GM12878 (cell line): ENCODE data around the gene SIKE1. TPM values are rescaled to one million over a fixed set of nuclear protein-coding genes. Genes with fewer than 3 reads are reported as not detected.

Experiments used
- ASH2L ChIP-seq: fragments of 300-600, 200-600 bp; sonication (generic); IDR thresholded peaks from 2 replicates; pipeline ENCODE4 v1.6.1; 2017; ENCODE audit warnings: low read depth, mild to moderate bottlenecking, borderline replicate concordance
- BCLAF1 ChIP-seq: fragments of 450-650 bp; IDR thresholded peaks from 2 replicates; pipeline ENCODE4 v1.6.1; 2017; ENCODE audit warnings: antibody characterized with exemption, mild to moderate bottlenecking, moderate library complexity
- CEBPZ ChIP-seq: fragments of 150-350 bp; IDR thresholded peaks from 2 replicates; pipeline ENCODE4 v1.6.1; 2016; ENCODE audit warnings: low read depth, low read length
- CHD4 ChIP-seq: fragments of 200-600 bp; sonication (generic); IDR thresholded peaks from 2 replicates; pipeline ENCODE4 v1.6.1; 2016; ENCODE audit warnings: mild to moderate bottlenecking
- EGR1 ChIP-seq, 2 experiments: IDR thresholded peaks; 1 replicate in 1 of 2; 2 replicates in 1 of 2; pipeline ENCODE4 v1.6.1; 2011 to 2012; ENCODE audit warnings: low read depth in 2 of 2, low read length in 2 of 2, borderline replicate concordance in 1 of 2, mild to moderate bottlenecking in 1 of 2, moderate library complexity in 1 of 2
- EP300 ChIP-seq, 2 experiments: fragments of 150-350 bp in 1 of 2; IDR thresholded peaks; 2 replicates each; pipeline ENCODE4 v1.6.1; 2011 to 2012; ENCODE audit warnings: low read depth in 2 of 2, low read length in 2 of 2, borderline replicate concordance in 1 of 2, improper control_type of control experiment in 1 of 2, inconsistent platforms in 1 of 2; ENCODE audit not compliant: control insufficient read depth in 1 of 2
- ESRRA ChIP-seq: IDR thresholded peaks from 2 replicates; pipeline ENCODE4 v1.6.1; 2012; ENCODE audit warnings: mild to moderate bottlenecking, low read length, improper control_type of control experiment
- HDAC2 ChIP-seq: fragments of 200-600 bp; sonication (generic); IDR thresholded peaks from 2 replicates; pipeline ENCODE4 v1.6.1; 2017
- IKZF1 ChIP-seq: fragments of 450-650 bp; conservative IDR thresholded peaks from 2 replicates; pipeline ENCODE4 v1.6.1; 2017; ENCODE audit warnings: antibody characterized with exemption, mild to moderate bottlenecking
- KDM1A ChIP-seq: fragments of 200-600 bp; sonication (generic); IDR thresholded peaks from 2 replicates; pipeline ENCODE4 v1.6.1; 2016; ENCODE audit warnings: borderline replicate concordance
- NBN ChIP-seq: fragments of 450-650 bp; IDR thresholded peaks from 2 replicates; pipeline ENCODE4 v1.6.1; 2016
- NFYB ChIP-seq: IDR thresholded peaks from 2 replicates; pipeline ENCODE4 v1.6.1; 2011; ENCODE audit warnings: low read depth, mild to moderate bottlenecking, low read length, improper control_type of control experiment, moderate library complexity; ENCODE audit not compliant: insufficient read depth
- POLR2A ChIP-seq: IDR thresholded peaks from 2 replicates; pipeline ENCODE4 v1.6.1; 2011; ENCODE audit warnings: low read depth, mild to moderate bottlenecking, low read length
- RB1 ChIP-seq: fragments of 450-650 bp; formaldehyde crosslinking; IDR thresholded peaks from 2 replicates; pipeline ENCODE4 v1.6.1; 2017; ENCODE audit warnings: mild to moderate bottlenecking, borderline replicate concordance
- SMAD1 ChIP-seq: fragments of 450-650 bp; IDR thresholded peaks from 2 replicates; pipeline ENCODE4 v1.6.1; 2018; ENCODE audit warnings: mild to moderate bottlenecking, low read depth; ENCODE audit not compliant: partially characterized antibody
- SREBF1 ChIP-seq: IDR thresholded peaks from 2 replicates; pipeline ENCODE4 v1.6.1; 2012; ENCODE audit warnings: mild to moderate bottlenecking, low read length
- TCF12 ChIP-seq: IDR thresholded peaks from 2 replicates; pipeline ENCODE4 v1.6.1; 2011; ENCODE audit warnings: low read depth, mild to moderate bottlenecking, low read length
- ZBTB40 ChIP-seq: fragments of 450-650 bp; IDR thresholded peaks from 2 replicates; pipeline ENCODE4 v1.6.1; 2016; ENCODE audit warnings: mild to moderate bottlenecking, moderate library complexity, borderline replicate concordance
- ZNF384 ChIP-seq: IDR thresholded peaks from 2 replicates; pipeline ENCODE4 v1.6.1; 2012; ENCODE audit warnings: low read depth, mild to moderate bottlenecking, low read length, improper control_type of control experiment, borderline replicate concordance
- polyA plus RNA-seq, 11 experiments: library from polyadenylated mRNA; depleted of rRNA in 4 of 11; unstranded in 6 of 11; stranded (reverse) in 5 of 11; fragments of >200 nt; fragmentation: Nextera tagmentation in 4 of 11; fragmentation: Illumina TruSeq in 1 of 11; extraction: Ambion mirVana in 4 of 11; extraction: Trizol in 1 of 11; gene quantifications; 1 replicate in 1 of 11; 2 replicates in 10 of 11; pipeline versions ENCODE4 v1.2.1 to v1.2.3, GENCODE V29; 2011 to 2016; ENCODE audit warnings: inconsistent platforms in 2 of 11, missing spikeins in 2 of 11, low read depth in 1 of 11
- total RNA-seq, 4 experiments: library from RNA; depleted of rRNA in 3 of 4; stranded (reverse); fragments of >200 nt in 3 of 4; fragmentation: Illumina TruSeq in 1 of 4; extraction: Trizol in 1 of 4; gene quantifications; 2 replicates each; pipeline versions ENCODE4 v1.2.1 to v1.2.3, GENCODE V29; 2013 to 2021

Gene SIKE1
- total and polyA plus RNA-seq, 10 of the 15 experiments (the other 5 are each of a cell fraction or from before 2014, with no cell fraction given) = 10.4 to 67.0 (median 45.5) TPM

DNA sequence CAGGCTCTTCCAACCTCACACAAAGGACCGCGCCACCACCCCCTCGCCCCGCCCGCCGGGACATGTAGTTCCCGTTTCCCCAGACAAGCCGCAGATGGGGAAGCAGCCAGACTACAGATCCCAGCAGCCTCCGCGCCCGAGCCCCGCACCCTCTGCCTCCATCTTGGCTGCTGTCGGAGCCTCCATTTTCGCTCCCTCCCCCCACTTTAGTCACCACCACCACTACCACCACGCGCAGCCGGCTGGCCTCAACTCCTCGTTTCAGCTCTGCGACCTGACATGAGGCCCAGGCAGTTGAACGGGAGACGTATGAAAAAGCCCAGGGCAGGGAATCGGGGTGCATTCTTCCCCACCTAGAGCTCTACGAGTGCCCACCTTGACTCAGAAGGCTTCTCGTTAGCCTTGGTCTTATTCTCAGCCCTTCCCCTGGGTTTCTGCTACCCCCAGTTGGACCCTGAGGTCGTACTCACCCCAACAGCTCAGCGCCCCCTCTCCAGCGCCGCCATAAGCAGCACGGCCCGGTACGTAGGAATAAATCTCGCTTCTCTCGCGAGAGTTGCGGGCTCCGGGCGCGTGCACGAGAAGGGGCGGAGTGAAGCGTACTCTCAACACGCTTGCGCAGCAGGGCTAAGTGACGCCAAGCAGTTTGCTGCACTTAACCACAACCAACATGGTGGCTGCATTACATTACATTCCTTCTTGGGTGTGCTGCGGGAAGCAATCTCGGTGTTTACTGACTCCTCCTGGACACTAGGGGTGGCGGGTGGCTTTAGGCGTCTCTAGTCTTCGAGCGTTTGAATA, 22.8 kb downstream of the SIKE1 start, which contains the start of gene CSDE1 (continued):
- TF ChIP-seq CEBPZ (0 out of 2 replicates have a peak, but pooled peaks have one; percentile 4), KDM1A (no peak), NBN (peak; percentile 97), CHD4 (no peak), SREBF1 (peak; percentile 83; the same call in 1 of the 2 replicates), EGR1 (IDR thresholded peaks at IDR 0.05; ENCODE audit: borderline replicate concordance in 1 of 2, low read depth in 2 of 2, low read length in 2 of 2) (peak in 1 of 2 experiments; percentile 31; a peak in 1 of 3 replicates), TCF12 (peak; percentile 76), RB1 (no peak), IKZF1 (peak; percentile 87), ESRRA (no peak), BCLAF1 (no peak), SMAD1 (no peak), EP300 (IDR thresholded peaks at IDR 0.05; ENCODE audit: borderline replicate concordance in 1 of 2, control insufficient read depth in 1 of 2, low read depth in 2 of 2, low read length in 2 of 2) (peak in 1 of 2 experiments; percentile 11; a peak in 1 of 4 replicates), ZBTB40 (no peak), NFYB (no peak), ZNF384 (no peak), HDAC2 (no peak), POLR2A (peak; percentile 98), ASH2L (no peak)
